PC-3 (cell line): ENCODE results near the gene MFSD2B. TPM values are rescaled to one million over a fixed set of nuclear protein-coding genes. Genes with fewer than 3 reads are reported as not detected.

Experiments used
- ATAC-seq: fragments of 200-7000 bp; cut with Tn5 transposase; 2 replicates; pipeline ENCODE4 v1.9.1; 2020; ENCODE audit warnings: mild to moderate bottlenecking, moderate library complexity
- Bru-seq: library from RNA; stranded (reverse); fragments of 400-500 nt; gene quantifications from one replicate; lab custom pipeline; 2021; lab: Mats Ljungman, UMichigan
- BruChase-seq, 2 experiments: library from RNA; stranded (reverse); fragments of 400-500 nt; gene quantifications; one replicate each; lab custom pipeline; 2021; lab: Mats Ljungman, UMichigan
- BruUV-seq: library from RNA; stranded (reverse); fragments of 400-500 nt; replicated peaks from 2 replicates; lab custom pipeline; 2021; lab: Mats Ljungman, UMichigan
- CTCF ChIA-PET: fragments of 300-600 bp; sonication (Branson Sonifier 250); formaldehyde crosslinking; loops from one replicate; lab custom pipeline; 2022; ENCODE audit warnings: antibody characterized with exemption; lab: Charles Lee
- POLR2A ChIA-PET: fragments of 300-600 bp; sonication (Branson Sonifier 250); formaldehyde crosslinking; loops from one replicate; lab custom pipeline; 2022; ENCODE audit warnings: antibody characterized with exemption; ENCODE audit not compliant: unreplicated experiment; lab: Charles Lee
- DNase-seq: peaks from one replicate; pipeline ENCODE4 v3.0.0-alpha.2; 2015
- H2AFZ ChIP-seq: fragments of 300-600 bp; sonication (generic); 2 replicates; pipeline ENCODE4 v1.6.0; 2016; ENCODE audit warnings: antibody characterized with exemption, low read length
- H3F3A ChIP-seq: fragments of 300-600 bp; sonication (generic); one replicate; pipeline ENCODE4 v1.6.0; 2017; ENCODE audit warnings: antibody characterized with exemption, low read length, control low read depth, mild to moderate bottlenecking; ENCODE audit not compliant: unreplicated experiment
- H3K27ac ChIP-seq: fragments of 300-600 bp; sonication (generic); 2 replicates; pipeline ENCODE4 v1.5.1; 2016; ENCODE audit warnings: mild to moderate bottlenecking, low read length
- H3K27me3 ChIP-seq: fragments of 300-600 bp; sonication (generic); 2 replicates; pipeline ENCODE4 v1.6.1; 2016; ENCODE audit warnings: low read length, mixed read lengths
- H3K36me3 ChIP-seq: fragments of 300-600 bp; sonication (generic); 2 replicates; pipeline ENCODE4 v1.6.1; 2016; ENCODE audit warnings: low read depth, mixed run types, low read length, mixed read lengths
- H3K4me1 ChIP-seq: fragments of 300-600 bp; sonication (generic); 2 replicates; pipeline ENCODE4 v1.5.1; 2016; ENCODE audit warnings: low read length; ENCODE audit not compliant: insufficient read depth
- H3K4me2 ChIP-seq: fragments of 300-600 bp; sonication (generic); 2 replicates; pipeline ENCODE4 v1.6.0; 2016; ENCODE audit warnings: low read length
- H3K4me3 ChIP-seq: fragments of 300-600 bp; sonication (generic); 2 replicates; pipeline ENCODE4 v1.5.1; 2016; ENCODE audit warnings: mild to moderate bottlenecking, low read length, mixed read lengths
- H3K79me2 ChIP-seq: fragments of 300-600 bp; sonication (generic); 2 replicates; pipeline ENCODE4 v1.6.1; 2017; ENCODE audit warnings: low read length, mixed read lengths
- H3K9ac ChIP-seq: fragments of 300-600 bp; sonication (generic); 2 replicates; pipeline ENCODE4 v1.6.0; 2016; ENCODE audit warnings: mild to moderate bottlenecking, low read length
- H3K9me2 ChIP-seq: fragments of 300-600 bp; sonication (generic); replicated peaks from 2 replicates; pipeline ENCODE4 v1.6.1; 2016; ENCODE audit warnings: mixed run types, low read length, mixed read lengths
- H3K9me3 ChIP-seq: fragments of 300-600 bp; sonication (generic); 2 replicates; pipeline ENCODE4 v1.6.1; 2016; ENCODE audit warnings: low read length, mixed read lengths
- H4K20me1 ChIP-seq: fragments of 300-600 bp; sonication (generic); 2 replicates; pipeline ENCODE4 v1.6.1; 2016; ENCODE audit warnings: low read length, mixed read lengths
- CTCF ChIP-seq: fragments of 300-600 bp; sonication (generic); conservative IDR thresholded peaks from 2 replicates; pipeline ENCODE4 v1.5.1; 2017; ENCODE audit warnings: antibody characterized with exemption, low read depth, mild to moderate bottlenecking, low read length
- EZH2 ChIP-seq: fragments of 300-600 bp; sonication (generic); IDR thresholded peaks from one replicate; pipeline ENCODE4 v1.6.1; 2017; ENCODE audit warnings: antibody characterized with exemption, mild to moderate bottlenecking, low read length; ENCODE audit not compliant: unreplicated experiment
- EZH2phosphoT487 ChIP-seq: fragments of 300-600 bp; sonication (generic); IDR thresholded peaks from 2 replicates; pipeline ENCODE4 v1.6.1; 2018; ENCODE audit warnings: mild to moderate bottlenecking, antibody characterized with exemption, low read length, borderline replicate concordance
- intact Hi-C: fragments of 100-400 bp; cut with micrococcal nuclease; formaldehyde crosslinking; loops from 2 replicates; pipeline ENCODE4 v1.9.0; 2023
- long read RNA-seq: library from polyadenylated mRNA; unstranded; transcript quantifications from one replicate; pipeline ENCODE4 v2.0.0, GENCODE V29; 2021; ENCODE audit not compliant: unreplicated experiment
- total RNA-seq: library from RNA; depleted of rRNA; stranded (reverse); fragments of >200 nt; gene quantifications from 2 replicates; pipeline ENCODE4 v1.2.3, GENCODE V29; 2014; rRNA removed

MFSD2B gene
- not detected in 2 replicates for total RNA-seq
- Bru-seq, nascent RNA: percentile 32 among the genes with signal in this experiment
- percentile 37 among the genes with signal in this experiment for BruChase-seq, experiment 1, labeled RNA remaining after a 6-hour chase
- percentile 42 among the genes with signal in this experiment for BruChase-seq, experiment 2, labeled RNA remaining after a 2-hour chase
- long read RNA-seq, partial matches to known transcripts: 0 of 3 reads
- long read RNA-seq, other reads (novel, unspliced or antisense): 3 of 3 reads

- Histone ChIP-seq H3K79me2 (no peaks in the 10 kb centered on the region), H3F3A (no peaks in the 10 kb centered on the region), H4K20me1 (no peaks in the 10 kb centered on the region), H3K4me2 (no peak within 1 kb of the TSS), H2AFZ (no peak within 1 kb of the TSS), H3K9me3 (no peaks in the 10 kb centered on the region), H3K9me2 (no peaks in the 10 kb centered on the region), H3K27me3 (no peaks in the 10 kb centered on the region), H3K4me1 (peaks cover 17% of the 10 kb centered on the region), H3K4me3 (no peak within 1 kb of the TSS), H3K36me3 (no peaks in the 10 kb centered on the region), H3K9ac (no peak within 1 kb of the TSS), H3K27ac (no peak within 1 kb of the TSS)
- DNase-seq: no peak
- intact Hi-C loops: no loop called here
- CTCF ChIA-PET: no interaction called here
- POLR2A ChIA-PET: no interaction called here
- TF ChIP-seq EZH2: no peak
- TF ChIP-seq CTCF: no peak
- no peak for TF ChIP-seq EZH2phosphoT487
- no TSS peak for BruUV-seq
- ATAC-seq: no peak
These were observed at the start of gene MFSD2B for GRCh38 chr2:24009680-24010476. TSS of gene MFSD2B (plus strand) at chr2:24010085. CDS start at chr2:24010097, 12 bp downstream.

- H3K9ac ChIP-seq: no peak overlapping the region
- no peaks in the 10 kb centered on the region; the same call in 1 of the 2 replicates for H3K36me3 ChIP-seq
- no peaks in the 10 kb centered on the region for H3K9me2 ChIP-seq
- ChIA-PET POLR2A (no interaction called here), CTCF (no interaction called here)
- no peak overlapping the region for H3K4me3 ChIP-seq
- BruUV-seq: no TSS peak
- TF ChIP-seq EZH2phosphoT487: no peak
- no peak for TF ChIP-seq EZH2
- TF ChIP-seq CTCF: no peak
- no peak overlapping the region for H3K4me2 ChIP-seq
- H4K20me1 ChIP-seq: no peaks in the 10 kb centered on the region
- no peaks in the 10 kb centered on the region for H3K4me1 ChIP-seq
- ATAC-seq: no peak
- H3F3A ChIP-seq: no peaks in the 10 kb centered on the region
- no peak for DNase-seq
- no peaks in the 10 kb centered on the region for H3K27me3 ChIP-seq
- H3K79me2 ChIP-seq: no peaks in the 10 kb centered on the region
- intact Hi-C loops: no loop called here
- no peaks in the 10 kb centered on the region for H3K9me3 ChIP-seq
- H3K27ac ChIP-seq: no peak overlapping the region
- no peak overlapping the region for H2AFZ ChIP-seq
These were observed 42.0 kb upstream of the MFSD2B start for GRCh38 chr2:23967846-23968245.

- Histone ChIP-seq H3K4me2 (no peak overlapping the region), H3K4me1 (no peaks in the 10 kb centered on the region), H2AFZ (no peak overlapping the region), H3K9me3 (no peaks in the 10 kb centered on the region), H3K79me2 (no peaks in the 10 kb centered on the region), H3K4me3 (no peak overlapping the region), H3K36me3 (peaks cover 2% of the 10 kb centered on the region; the same call in 1 of the 2 replicates), H3F3A (no peaks in the 10 kb centered on the region), H3K27ac (no peak overlapping the region), H3K9ac (no peak overlapping the region), H3K27me3 (no peaks in the 10 kb centered on the region), H4K20me1 (no peaks in the 10 kb centered on the region), H3K9me2 (no peaks in the 10 kb centered on the region)
- CTCF ChIA-PET: no interaction called here
- POLR2A ChIA-PET: no interaction called here
- ATAC-seq: no peak
- DNase-seq: no peak
- BruUV-seq: no TSS peak
- TF ChIP-seq EZH2phosphoT487 (no peak), CTCF (no peak), EZH2 (no peak)
- intact Hi-C loops: no loop called here
These were observed 33.0 kb upstream of the MFSD2B start for GRCh38 chr2:23976883-23977282.
